Caco-2 (cell line): Measurements from ENCODE around the gene SORCS2. TPM values are rescaled to one million over a fixed set of nuclear protein-coding genes. Genes with fewer than 3 reads are reported as not detected.

ENCODE experiments used
- BruUV-seq: library from RNA; stranded (reverse); fragments of 400-500 nt; replicated peaks from 2 replicates; lab custom pipeline; 2021; lab: Mats Ljungman, UMichigan
- CTCF ChIA-PET: fragments of 300-600 bp; sonication (Branson Sonifier 250); formaldehyde crosslinking; loops from one replicate; lab custom pipeline; 2022; ENCODE audit warnings: antibody characterized with exemption; lab: Charles Lee
- POLR2A ChIA-PET: fragments of 300-600 bp; sonication (Branson Sonifier 250); formaldehyde crosslinking; loops from one replicate; lab custom pipeline; 2022; ENCODE audit warnings: antibody characterized with exemption; lab: Charles Lee
- DNase-seq, 2 experiments: peaks; one replicate each; pipeline versions ENCODE4 v3.0.0 to v3.0.0-alpha.2; 2020 to 2022
- H3K27me3 ChIP-seq: replicated peaks from 2 replicates; pipeline ENCODE4 v1.6.0; 2011; ENCODE audit warnings: low read length; ENCODE audit not compliant: control insufficient read depth, insufficient read depth
- H3K36me3 ChIP-seq: 2 replicates; pipeline ENCODE4 v1.5.1; 2011; ENCODE audit warnings: low read length; ENCODE audit not compliant: control insufficient read depth, insufficient read depth
- H3K4me1 ChIP-seq: fragments of 250-450 bp; sonication (Bioruptor Pico); 2 replicates; pipeline ENCODE4 v1.5.1; 2020; ENCODE audit warnings: mild to moderate bottlenecking
- H3K4me3 ChIP-seq: 2 replicates; pipeline ENCODE4 v1.5.1; 2011; ENCODE audit warnings: low read depth, mild to moderate bottlenecking, control low read depth, low read length
- H3K9me3 ChIP-seq: fragments of 250-450 bp; sonication (Bioruptor Pico); 2 replicates; pipeline ENCODE4 v1.5.1; 2020; ENCODE audit warnings: mild to moderate bottlenecking, moderate library complexity
- H3K27ac Mint-ChIP-seq: one replicate; pipeline ENCODE4 v1.8.0; 2022; ENCODE audit warnings: mixed read lengths; ENCODE audit not compliant: unreplicated experiment
- H3K27me3 Mint-ChIP-seq: one replicate; pipeline ENCODE4 v1.8.0; 2022; ENCODE audit warnings: mixed read lengths; ENCODE audit not compliant: insufficient read depth, unreplicated experiment
- H3K36me3 Mint-ChIP-seq: one replicate; pipeline ENCODE4 v1.8.0; 2022; ENCODE audit warnings: mild to moderate bottlenecking, mixed read lengths; ENCODE audit not compliant: insufficient read depth, unreplicated experiment
- H3K4me1 Mint-ChIP-seq: one replicate; pipeline ENCODE4 v1.8.0; 2022; ENCODE audit warnings: low read depth, mixed read lengths; ENCODE audit not compliant: unreplicated experiment
- H3K4me3 Mint-ChIP-seq: one replicate; pipeline ENCODE4 v1.8.0; 2022; ENCODE audit warnings: mild to moderate bottlenecking, moderate library complexity, mixed read lengths; ENCODE audit not compliant: unreplicated experiment
- H3K9me3 Mint-ChIP-seq: one replicate; pipeline ENCODE4 v1.8.0; 2022; ENCODE audit warnings: mixed read lengths; ENCODE audit not compliant: unreplicated experiment
- intact Hi-C: fragments of 100-400 bp; cut with micrococcal nuclease; formaldehyde crosslinking; loops from one replicate; pipeline ENCODE4 v1.10.0; 2022; ENCODE audit not compliant: unreplicated experiment
- total RNA-seq: library from RNA; stranded (reverse); gene quantifications from 2 replicates; pipeline ENCODE4 v1.2.3, GENCODE V29; 2022
- TF ChIP-seq, protein P1 (sequence below), 2 experiments: fragments of 200-600 bp in 1 of 2; IDR thresholded peaks; 1 replicate in 1 of 2; 2 replicates in 1 of 2; pipeline versions ENCODE4 v1.5.1 to v1.8.0; 2011 to 2022; ENCODE audit warnings: antibody characterized with exemption in 1 of 2, control low read depth in 1 of 2, inconsistent platforms in 1 of 2, low read depth in 1 of 2, low read length in 1 of 2, mild to moderate bottlenecking in 1 of 2, moderate library complexity in 1 of 2; ENCODE audit not compliant: insufficient read depth in 1 of 2, severe bottlenecking in 1 of 2, unreplicated experiment in 1 of 2

SORCS2 gene
- total RNA-seq, 1 experiment from 2014 or later = 1.6 TPM

DNA sequence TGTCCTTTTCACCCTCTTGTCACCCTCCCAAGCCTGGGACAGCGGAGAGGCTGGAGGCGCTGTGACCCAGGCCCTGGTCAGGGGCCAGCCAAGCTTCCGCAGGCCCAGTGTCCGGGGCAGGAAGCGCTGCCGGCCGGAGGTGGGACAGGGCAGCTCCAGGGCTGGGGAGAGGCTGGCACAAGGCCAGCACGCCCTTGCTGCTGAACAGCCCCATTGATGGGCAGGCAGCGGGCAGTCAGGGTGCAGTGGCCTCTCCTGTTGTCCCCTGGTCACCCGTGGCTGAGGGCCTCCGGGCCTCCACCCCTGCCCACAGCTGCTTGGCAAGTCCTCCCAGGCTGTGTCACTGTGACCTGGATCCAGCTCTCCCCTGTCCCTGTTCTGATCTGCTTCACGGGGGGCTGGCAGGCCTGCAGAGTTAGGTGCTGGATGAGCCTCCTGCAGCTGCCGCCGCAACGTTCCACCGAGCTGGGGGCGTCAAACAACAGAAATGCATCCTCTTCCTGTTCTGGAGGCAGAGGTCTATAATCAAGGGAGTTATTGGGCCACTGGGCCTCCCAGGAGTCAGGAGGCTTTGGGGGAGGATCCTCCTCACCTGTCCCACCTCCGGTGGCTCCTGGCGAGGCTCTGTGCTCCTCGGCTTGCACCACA lies 134.5 kb downstream of the SORCS2 start:
- no peak overlapping the region for H3K4me3 ChIP-seq
- CTCF ChIA-PET = interaction anchor here (1.2 kb wide), 1 partner anchor 9 kb away, joined by 4 read pairs; no protein-coding TSS in a partner anchor
- Mint-ChIP-seq H3K27me3 (no peaks in the 10 kb centered on the region), H3K36me3 (no peaks in the 10 kb centered on the region), H3K4me1 (no peaks in the 10 kb centered on the region), H3K27ac (no peak overlapping the region), H3K9me3 (no peaks in the 10 kb centered on the region), H3K4me3 (no peak overlapping the region)
- H3K4me1 ChIP-seq = no peaks in the 10 kb centered on the region
- no peaks in the 10 kb centered on the region for H3K27me3 ChIP-seq
- no peaks in the 10 kb centered on the region for H3K36me3 ChIP-seq
- POLR2A ChIA-PET = no interaction called here
- no TSS peak for BruUV-seq
- intact Hi-C loops = no loop called here
- no peak for DNase-seq
- TF ChIP-seq, protein P1, sequence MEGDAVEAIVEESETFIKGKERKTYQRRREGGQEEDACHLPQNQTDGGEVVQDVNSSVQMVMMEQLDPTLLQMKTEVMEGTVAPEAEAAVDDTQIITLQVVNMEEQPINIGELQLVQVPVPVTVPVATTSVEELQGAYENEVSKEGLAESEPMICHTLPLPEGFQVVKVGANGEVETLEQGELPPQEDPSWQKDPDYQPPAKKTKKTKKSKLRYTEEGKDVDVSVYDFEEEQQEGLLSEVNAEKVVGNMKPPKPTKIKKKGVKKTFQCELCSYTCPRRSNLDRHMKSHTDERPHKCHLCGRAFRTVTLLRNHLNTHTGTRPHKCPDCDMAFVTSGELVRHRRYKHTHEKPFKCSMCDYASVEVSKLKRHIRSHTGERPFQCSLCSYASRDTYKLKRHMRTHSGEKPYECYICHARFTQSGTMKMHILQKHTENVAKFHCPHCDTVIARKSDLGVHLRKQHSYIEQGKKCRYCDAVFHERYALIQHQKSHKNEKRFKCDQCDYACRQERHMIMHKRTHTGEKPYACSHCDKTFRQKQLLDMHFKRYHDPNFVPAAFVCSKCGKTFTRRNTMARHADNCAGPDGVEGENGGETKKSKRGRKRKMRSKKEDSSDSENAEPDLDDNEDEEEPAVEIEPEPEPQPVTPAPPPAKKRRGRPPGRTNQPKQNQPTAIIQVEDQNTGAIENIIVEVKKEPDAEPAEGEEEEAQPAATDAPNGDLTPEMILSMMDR (IDR thresholded peaks at IDR 0.05; ENCODE audit: insufficient read depth in 1 of 2, low read depth in 1 of 2, low read length in 1 of 2, severe bottlenecking in 1 of 2, unreplicated experiment in 1 of 2) = no peak
- no peaks in the 10 kb centered on the region for H3K9me3 ChIP-seq

DNA sequence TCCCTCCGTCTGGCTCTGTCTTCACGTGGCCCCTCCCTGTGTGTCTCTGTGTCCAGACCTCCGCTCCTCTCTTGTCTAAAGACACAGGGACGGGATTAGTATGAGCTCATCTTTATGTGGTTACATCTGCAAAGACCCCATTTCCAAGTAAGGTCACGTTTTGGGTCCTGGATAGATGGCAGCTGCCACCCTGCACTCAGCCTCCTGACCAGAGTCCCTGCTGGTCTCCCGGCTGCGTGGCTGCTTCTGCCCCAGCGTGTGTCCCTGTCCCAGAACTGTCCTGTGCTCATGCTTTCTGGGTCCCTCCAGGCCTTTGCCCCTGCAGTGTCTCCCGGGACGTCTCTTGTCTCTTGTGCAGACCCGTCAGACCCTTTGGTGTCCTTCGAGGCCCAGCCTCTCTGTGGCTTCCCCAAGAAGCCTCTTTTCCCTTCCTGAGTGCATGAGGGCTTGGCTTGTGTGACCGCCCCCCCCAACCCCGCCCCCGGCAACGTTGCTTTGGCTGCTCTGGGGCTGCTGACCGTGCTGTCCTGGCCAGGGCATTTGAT lies 135.1 kb downstream of the SORCS2 start:
- Mint-ChIP-seq H3K9me3 (no peaks in the 10 kb centered on the region), H3K4me3 (no peak overlapping the region), H3K27me3 (no peaks in the 10 kb centered on the region), H3K27ac (no peak overlapping the region), H3K4me1 (no peaks in the 10 kb centered on the region), H3K36me3 (no peaks in the 10 kb centered on the region)
- BruUV-seq = no TSS peak
- H3K9me3 ChIP-seq = no peaks in the 10 kb centered on the region
- no peak for DNase-seq
- H3K4me3 ChIP-seq = no peak overlapping the region
- H3K4me1 ChIP-seq = no peaks in the 10 kb centered on the region
- POLR2A ChIA-PET = no interaction called here
- no peaks in the 10 kb centered on the region for H3K27me3 ChIP-seq
- intact Hi-C loops = no loop called here
- TF ChIP-seq, protein P1 (IDR thresholded peaks at IDR 0.05; ENCODE audit: insufficient read depth in 1 of 2, low read depth in 1 of 2, low read length in 1 of 2, severe bottlenecking in 1 of 2, unreplicated experiment in 1 of 2) = no peak
- CTCF ChIA-PET = interaction anchor here (1.2 kb wide), 1 partner anchor 9 kb away, joined by 4 read pairs; no protein-coding TSS in a partner anchor
- H3K36me3 ChIP-seq = no peaks in the 10 kb centered on the region

DNA sequence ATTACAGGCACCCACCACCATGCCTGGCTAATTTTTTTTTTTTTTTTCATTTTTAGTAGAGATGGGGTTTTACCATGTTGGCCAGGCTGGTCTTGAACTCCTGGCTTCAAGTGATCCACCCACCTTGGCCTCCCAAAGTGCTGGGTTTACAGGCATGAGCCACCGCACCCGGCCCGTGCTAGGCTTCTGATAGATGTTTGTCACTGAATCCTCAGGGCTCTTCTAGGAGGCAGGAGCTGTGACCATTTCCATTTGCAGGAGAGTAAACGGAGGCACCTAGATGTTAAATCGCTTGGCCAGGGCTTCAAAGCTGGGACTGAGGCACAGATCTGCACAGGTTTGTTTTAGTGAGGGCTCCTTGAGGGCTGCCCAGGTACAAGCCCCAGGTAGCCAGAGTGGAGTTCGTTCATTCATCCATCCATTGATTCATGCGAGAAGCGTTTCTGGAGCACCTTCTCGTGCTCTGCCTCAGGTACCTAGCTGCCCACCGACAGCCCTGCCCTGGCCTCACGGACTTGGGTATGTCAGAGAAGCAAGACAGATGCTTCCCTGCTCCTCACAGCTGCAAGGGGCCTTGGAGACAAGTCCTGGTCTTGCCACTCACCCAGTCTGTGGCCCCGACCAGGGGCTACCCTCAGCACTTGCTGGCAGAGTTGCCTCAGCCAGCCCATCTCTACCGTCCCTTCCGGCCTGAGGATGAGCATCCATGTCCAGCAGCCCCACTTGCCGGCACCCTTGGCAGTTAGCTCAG lies 136.0 kb downstream of the SORCS2 start:
- no peaks in the 10 kb centered on the region for H3K9me3 ChIP-seq
- DNase-seq = no peak
- H3K9me3 Mint-ChIP-seq = no peaks in the 10 kb centered on the region
- BruUV-seq = no TSS peak
- no peaks in the 10 kb centered on the region for H3K36me3 ChIP-seq
- no peak overlapping the region for H3K4me3 Mint-ChIP-seq
- intact Hi-C loops = no loop called here
- H3K27me3 ChIP-seq = no peaks in the 10 kb centered on the region
- TF ChIP-seq, protein P1 (IDR thresholded peaks at IDR 0.05; ENCODE audit: insufficient read depth in 1 of 2, low read depth in 1 of 2, low read length in 1 of 2, severe bottlenecking in 1 of 2, unreplicated experiment in 1 of 2) = no peak
- no peak overlapping the region for H3K27ac Mint-ChIP-seq
- H3K4me1 ChIP-seq = no peaks in the 10 kb centered on the region
- ChIA-PET CTCF (no interaction called here), POLR2A (no interaction called here)
- H3K4me3 ChIP-seq = no peak overlapping the region
- H3K27me3 Mint-ChIP-seq = no peaks in the 10 kb centered on the region
- no peaks in the 10 kb centered on the region for H3K4me1 Mint-ChIP-seq
- H3K36me3 Mint-ChIP-seq = no peaks in the 10 kb centered on the region
